ENCODE results near the gene GSTK1. TPM values are rescaled to one million over a fixed set of nuclear protein-coding genes. Genes with fewer than 3 reads are reported as not detected.
A peak's percentile ranks its signal among the peaks of the same experiment; 100 is the strongest.

GSTK1 gene
- total RNA-seq, 4 donors from 2014 or later, result 147 to 319 (median 220) TPM

GRCh38 chr7:143316492-143316891 is 53.3 kb downstream of the GSTK1 start:
- peak overlapping the region in 1 of 3 donors; percentile 51 for H3K27ac ChIP-seq
- 20 to 28% methylated on average over 4 of the region's 4 CpGs for WGBS, 2 donors
- H3K4me1 ChIP-seq, result peaks cover 15 to 22% of the 10 kb centered on the region in 2 donors
- H3K4me3 ChIP-seq (replicated peaks in 1 of 3), result no peak overlapping the region
- no peaks in the 10 kb centered on the region for H3K27me3 ChIP-seq
- intact Hi-C loops (cut with DNase I), result no loop called here
- TF ChIP-seq CTCF (IDR thresholded peaks at IDR 0.05), result no peak
- no peak for TF ChIP-seq POLR2A (IDR thresholded peaks at IDR 0.05)
- H3K9me3 ChIP-seq, result no peaks in the 10 kb centered on the region
- no peaks in the 10 kb centered on the region for H3K36me3 ChIP-seq
- DNase-seq, result peak; percentile 62 to 66

- Histone ChIP-seq H3K36me3 (no peaks in the 10 kb centered on the region), H3K27ac (no peak overlapping the region), H3K27me3 (no peaks in the 10 kb centered on the region), H3K4me3 (replicated peaks in 1 of 3) (no peak overlapping the region), H3K4me1 (peaks cover 15 to 22% of the 10 kb centered on the region in 2 donors), H3K9me3 (no peaks in the 10 kb centered on the region)
- DNase-seq, result peak; percentile 10 to 24
- WGBS, 2 donors, result 35 to 42% methylated on average over 3 to 5 of the region's 5 CpGs
- TF ChIP-seq CTCF (IDR thresholded peaks at IDR 0.05), result no peak
- TF ChIP-seq POLR2A (IDR thresholded peaks at IDR 0.05), result no peak
- intact Hi-C loops (cut with DNase I), result no loop called here
Measured at GRCh38 chr7:143318661-143319060, 55.4 kb downstream of the GSTK1 start.

Small RNAs within 50 kb of the gene (small RNA-seq; reads per million reads assigned to genes)
- gene AC073342.3 (not detected), gene RN7SL481P (not detected), gene RN7SL535P (not detected)

Other genes starting within 250 kb of the GSTK1 start
- gene OR9A2, start 236.3 kb upstream of the GSTK1 start, total RNA-seq, result 1 to 10 TPM in 1 of 4 donors, not detected in 3; 1.2 TPM
- not detected for gene OR6V1, start 211.1 kb upstream of the GSTK1 start, total RNA-seq
- not detected for gene PIP, start 131.4 kb upstream of the GSTK1 start, total RNA-seq
- gene TAS2R39, start 80.0 kb upstream of the GSTK1 start, total RNA-seq, result not detected
- gene TAS2R40, start 41.4 kb upstream of the GSTK1 start, total RNA-seq, result not detected
- gene TMEM139, start 21.5 kb downstream of the GSTK1 start, total RNA-seq, result 10 to 100 TPM in 2 of 4 donors, 1 to 10 TPM in 2; 6.6 to 50.2 (median 19.6) TPM
- gene CASP2, start 24.9 kb downstream of the GSTK1 start, total RNA-seq, result 10 to 100 TPM; 13.0 to 21.7 (median 17.5) TPM
- gene CLCN1, start 52.7 kb downstream of the GSTK1 start, total RNA-seq, result not detected
- gene FAM131B, start 99.3 kb downstream of the GSTK1 start, total RNA-seq, result under 1 TPM in 2 of 4 donors, not detected in 2; 0.11 to 0.54 TPM
- 10 to 100 TPM; 24.6 to 55.4 (median 31.3) TPM for gene ZYX, start 117.9 kb downstream of the GSTK1 start, total RNA-seq
- gene EPHA1, start 145.4 kb downstream of the GSTK1 start, total RNA-seq, result 10 to 100 TPM in 3 of 4 donors, 1 to 10 TPM in 1; 7.5 to 22.4 (median 16.4) TPM
- not detected for gene TAS2R60, start 180.0 kb downstream of the GSTK1 start, total RNA-seq
- not detected for gene TAS2R41, start 214.4 kb downstream of the GSTK1 start, total RNA-seq

All from thyroid gland (tissue), 4 donors.